ENCODE results near the gene RALGPS1. TPM values are rescaled to one million over a fixed set of nuclear protein-coding genes. Genes with fewer than 3 reads are reported as not detected.

RALGPS1 gene
- total RNA-seq, 2 donors from 2014 or later = 15.3 to 79.4 TPM

DNA sequence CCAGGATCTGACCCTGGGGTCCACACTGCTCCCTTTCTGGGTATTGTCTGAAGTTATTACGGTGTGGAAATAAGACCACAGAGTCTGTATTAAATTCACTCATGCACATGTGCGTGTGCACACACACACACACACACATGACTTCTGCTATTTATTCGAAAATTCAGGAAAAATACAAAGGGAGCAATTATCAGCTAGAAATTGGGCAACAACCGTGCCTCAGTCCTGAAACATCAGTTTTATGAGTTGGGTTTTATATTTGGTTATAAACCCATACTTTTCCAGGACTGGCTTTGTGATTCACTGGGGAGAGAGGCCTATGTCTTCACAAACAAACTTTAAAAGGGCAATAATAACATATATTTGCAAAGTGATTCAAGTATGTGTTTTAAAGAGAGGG lies 117.7 kb downstream of the RALGPS1 start:
- TF ChIP-seq, protein P1, sequence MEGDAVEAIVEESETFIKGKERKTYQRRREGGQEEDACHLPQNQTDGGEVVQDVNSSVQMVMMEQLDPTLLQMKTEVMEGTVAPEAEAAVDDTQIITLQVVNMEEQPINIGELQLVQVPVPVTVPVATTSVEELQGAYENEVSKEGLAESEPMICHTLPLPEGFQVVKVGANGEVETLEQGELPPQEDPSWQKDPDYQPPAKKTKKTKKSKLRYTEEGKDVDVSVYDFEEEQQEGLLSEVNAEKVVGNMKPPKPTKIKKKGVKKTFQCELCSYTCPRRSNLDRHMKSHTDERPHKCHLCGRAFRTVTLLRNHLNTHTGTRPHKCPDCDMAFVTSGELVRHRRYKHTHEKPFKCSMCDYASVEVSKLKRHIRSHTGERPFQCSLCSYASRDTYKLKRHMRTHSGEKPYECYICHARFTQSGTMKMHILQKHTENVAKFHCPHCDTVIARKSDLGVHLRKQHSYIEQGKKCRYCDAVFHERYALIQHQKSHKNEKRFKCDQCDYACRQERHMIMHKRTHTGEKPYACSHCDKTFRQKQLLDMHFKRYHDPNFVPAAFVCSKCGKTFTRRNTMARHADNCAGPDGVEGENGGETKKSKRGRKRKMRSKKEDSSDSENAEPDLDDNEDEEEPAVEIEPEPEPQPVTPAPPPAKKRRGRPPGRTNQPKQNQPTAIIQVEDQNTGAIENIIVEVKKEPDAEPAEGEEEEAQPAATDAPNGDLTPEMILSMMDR (IDR thresholded peaks at IDR 0.05) = no peak
- TF ChIP-seq POLR2A (IDR thresholded peaks at IDR 0.05) = no peak
- H3K4me1 ChIP-seq = no peaks in the 10 kb centered on the region
- no peaks in the 10 kb centered on the region for H3K27me3 ChIP-seq
- DNase-seq (no peak), ATAC-seq (no peak)
- no peaks in the 10 kb centered on the region for H3K36me3 ChIP-seq (replicated peaks in 1 of 2; ENCODE audit: insufficient read depth in 1 of 2, low read depth in 2 of 2)
- H3K9me3 ChIP-seq = no peaks in the 10 kb centered on the region
- H3K27ac ChIP-seq = no peak overlapping the region
- 83 to 92% methylated on average over 4 of the region's 4 CpGs for WGBS, 2 donors
- intact Hi-C loops (cut with DNase I) = no loop called here
- H3K4me3 ChIP-seq = no peak overlapping the region

DNA sequence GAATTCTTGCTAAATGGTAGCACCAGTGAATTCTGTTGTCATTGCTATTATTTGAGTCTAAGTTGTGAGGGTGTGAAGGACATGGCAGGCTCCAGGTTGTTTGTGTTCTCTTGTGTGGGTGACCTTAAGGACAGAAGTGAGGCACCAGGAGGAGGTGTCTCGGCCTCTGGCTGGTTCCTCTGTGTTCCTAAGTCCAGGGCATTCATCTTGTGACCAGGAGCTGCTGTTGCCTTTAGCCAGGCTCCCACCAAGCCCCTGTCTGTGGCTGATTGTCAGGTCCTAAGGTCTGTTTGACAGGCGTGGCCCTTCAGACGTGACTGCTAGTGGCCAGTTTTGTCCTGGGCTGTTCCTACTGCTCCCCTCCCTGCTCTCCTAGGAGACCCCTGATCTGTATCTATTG lies 118.5 kb downstream of the RALGPS1 start:
- H3K27me3 ChIP-seq = no peaks in the 10 kb centered on the region
- ATAC-seq = no peak
- no peak overlapping the region for H3K4me3 ChIP-seq
- H3K27ac ChIP-seq = no peak overlapping the region
- no peak for DNase-seq
- H3K36me3 ChIP-seq (replicated peaks in 1 of 2; ENCODE audit: insufficient read depth in 1 of 2, low read depth in 2 of 2) = no peaks in the 10 kb centered on the region
- 84 to 89% methylated on average over 3 of the region's 3 CpGs for WGBS, 2 donors
- TF ChIP-seq, protein P1 (IDR thresholded peaks at IDR 0.05) = no peak
- no peak for TF ChIP-seq POLR2A (IDR thresholded peaks at IDR 0.05)
- intact Hi-C loops (cut with DNase I) = no loop called here
- no peaks in the 10 kb centered on the region for H3K9me3 ChIP-seq
- H3K4me1 ChIP-seq = no peaks in the 10 kb centered on the region

GRCh38 chr9:127033789-127034188 lies 119.2 kb downstream of the RALGPS1 start:
- Histone ChIP-seq H3K4me3 (no peak overlapping the region), H3K4me1 (no peaks in the 10 kb centered on the region), H3K36me3 (replicated peaks in 1 of 2; ENCODE audit: insufficient read depth in 1 of 2, low read depth in 2 of 2) (no peaks in the 10 kb centered on the region), H3K9me3 (no peaks in the 10 kb centered on the region), H3K27me3 (no peaks in the 10 kb centered on the region), H3K27ac (no peak overlapping the region)
- TF ChIP-seq POLR2A (IDR thresholded peaks at IDR 0.05) = no peak
- TF ChIP-seq, protein P1 (IDR thresholded peaks at IDR 0.05) = no peak
- intact Hi-C loops (cut with DNase I) = no loop called here
- DNase-seq (no peak), ATAC-seq (no peak)

GRCh38 chr9:127034691-127035090 lies 120.1 kb downstream of the RALGPS1 start:
- no peak overlapping the region for H3K4me3 ChIP-seq
- no peaks in the 10 kb centered on the region for H3K36me3 ChIP-seq (replicated peaks in 1 of 2; ENCODE audit: insufficient read depth in 1 of 2, low read depth in 2 of 2)
- H3K9me3 ChIP-seq = no peaks in the 10 kb centered on the region
- no peak for TF ChIP-seq POLR2A (IDR thresholded peaks at IDR 0.05)
- TF ChIP-seq, protein P1 (IDR thresholded peaks at IDR 0.05) = no peak
- H3K4me1 ChIP-seq = no peaks in the 10 kb centered on the region
- ATAC-seq = no peak
- peak overlapping the region in 1 of 4 donors; percentile 32 for H3K27ac ChIP-seq
- 88 to 96% methylated on average over 1 of the region's 1 CpG for WGBS, 2 donors
- no peak for DNase-seq
- no peaks in the 10 kb centered on the region for H3K27me3 ChIP-seq
- intact Hi-C loops (cut with DNase I) = no loop called here

DNA sequence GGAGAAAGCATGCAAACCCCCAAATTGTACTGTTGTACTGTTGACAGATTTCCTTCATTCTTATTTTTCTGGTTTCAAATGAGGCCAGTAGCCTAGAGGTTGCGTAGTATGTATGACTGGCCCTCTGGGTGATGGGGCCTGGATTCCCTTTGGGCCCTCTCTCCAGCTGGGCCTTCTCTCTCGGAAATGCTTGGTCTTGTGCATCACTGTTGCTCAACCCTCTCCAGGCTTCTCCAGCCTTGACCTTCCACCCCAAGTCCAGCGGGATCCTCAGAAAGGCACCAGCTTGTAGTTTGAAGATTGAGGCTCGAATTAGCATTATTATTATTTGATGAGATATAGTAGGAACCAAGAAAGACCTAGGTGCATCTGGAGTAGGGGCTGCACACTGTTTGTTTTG lies 120.8 kb downstream of the RALGPS1 start:
- intact Hi-C loops (cut with DNase I) = no loop called here
- TF ChIP-seq, protein P1 (IDR thresholded peaks at IDR 0.05) = no peak
- no peak for TF ChIP-seq POLR2A (IDR thresholded peaks at IDR 0.05)
- Histone ChIP-seq H3K4me1 (no peaks in the 10 kb centered on the region), H3K36me3 (replicated peaks in 1 of 2; ENCODE audit: insufficient read depth in 1 of 2, low read depth in 2 of 2) (no peaks in the 10 kb centered on the region), H3K27me3 (no peaks in the 10 kb centered on the region), H3K4me3 (no peak overlapping the region), H3K9me3 (no peaks in the 10 kb centered on the region), H3K27ac (peak overlapping the region in 2 of 4 donors; percentile 14 to 32)
- WGBS, 2 donors = 82 to 96% methylated on average over 4 of the region's 4 CpGs
- ATAC-seq (peak; percentile 69), DNase-seq (peak; percentile 19 to 46 (median 34))
